SK-N-SH (cell line): ENCODE measurements around the gene PXYLP1. TPM values are rescaled to one million over a fixed set of nuclear protein-coding genes. Genes with fewer than 3 reads are reported as not detected.

Source experiments
- CTCF ChIA-PET: fragments of 300-600, 350-600 bp; formaldehyde crosslinking; extraction: SDS; loops from one replicate; lab custom pipeline; 2021; lab: Yijun Ruan, JAX
- POLR2A ChIA-PET: fragments of 350-600 bp; sonication (Branson Sonifier 250); formaldehyde crosslinking; extraction: SDS; loops from one replicate; lab custom pipeline; 2020; ENCODE audit warnings: antibody characterized with exemption, inconsistent platforms; lab: Yijun Ruan, JAX
- DNase-seq: peaks from one replicate; pipeline ENCODE4 v3.0.0; 2012
- H2AFZ ChIP-seq: fragments of 200-600 bp; sonication (generic); 2 replicates; pipeline ENCODE4 v1.8.1; 2016; ENCODE audit warnings: antibody characterized with exemption, mild to moderate bottlenecking, low read depth
- H3F3A ChIP-seq: fragments of 200-600 bp; sonication (generic); replicated peaks from 2 replicates; pipeline ENCODE3; 2016; ENCODE audit warnings: antibody characterized with exemption, mild to moderate bottlenecking; ENCODE audit not compliant: insufficient read depth
- H3K27ac ChIP-seq, 2 experiments: fragments of 200-500 bp in 1 of 2; fragments of 200-600 bp in 1 of 2; sonication (Bioruptor generic) in 1 of 2; sonication (generic), shearing (Covaris generic) in 1 of 2; 2 replicates each; pipeline versions ENCODE4 v1.5.1 to v1.6.1; 2014 to 2016; ENCODE audit warnings: low read depth in 2 of 2, inconsistent platforms in 1 of 2, low read length in 1 of 2, mild to moderate bottlenecking in 1 of 2, mixed read lengths in 1 of 2
- H3K27me3 ChIP-seq: fragments of 200-600 bp; sonication (generic), shearing (Covaris generic); 2 replicates; pipeline ENCODE4 v1.6.1; 2016; ENCODE audit warnings: mixed run types; ENCODE audit not compliant: insufficient read depth
- H3K36me3 ChIP-seq, 2 experiments: fragments of 200-500 bp in 1 of 2; fragments of 200-600 bp in 1 of 2; sonication (Bioruptor generic) in 1 of 2; sonication (generic) in 1 of 2; replicated peaks in 1 of 2; 2 replicates each; pipeline versions ENCODE3 to v1.5.1; 2014 to 2016; ENCODE audit warnings: low read length in 1 of 2, mild to moderate bottlenecking in 1 of 2; ENCODE audit not compliant: insufficient read depth in 2 of 2, control insufficient read depth in 1 of 2
- H3K4me1 ChIP-seq, 2 experiments: fragments of 200-500 bp in 1 of 2; fragments of 200-600 bp in 1 of 2; sonication (Bioruptor generic) in 1 of 2; sonication (generic), shearing (Covaris generic) in 1 of 2; 2 replicates each; pipeline versions ENCODE4 v1.5.1 to v1.6.1; 2014 to 2016; ENCODE audit warnings: low read depth in 1 of 2, low read length in 1 of 2, mixed run types in 1 of 2; ENCODE audit not compliant: insufficient read depth in 2 of 2, control insufficient read depth in 1 of 2
- H3K4me2 ChIP-seq: fragments of 200-600 bp; sonication (generic), shearing (Covaris generic); 2 replicates; pipeline ENCODE4 v1.6.1; 2017; ENCODE audit warnings: mixed run types
- H3K4me3 ChIP-seq, 2 experiments: fragments of 200-500 bp in 1 of 2; fragments of 200-600 bp in 1 of 2; sonication (Bioruptor generic) in 1 of 2; sonication (generic), shearing (Covaris generic) in 1 of 2; 2 replicates each; pipeline versions ENCODE4 v1.5.1 to v1.8.1; 2014 to 2016; ENCODE audit warnings: low read depth in 2 of 2, inconsistent platforms in 1 of 2, low read length in 1 of 2, mild to moderate bottlenecking in 1 of 2, mixed read lengths in 1 of 2, moderate library complexity in 1 of 2
- H3K79me2 ChIP-seq: fragments of 200-600 bp; sonication (generic); 2 replicates; pipeline ENCODE4 v1.8.1; 2017; ENCODE audit warnings: mild to moderate bottlenecking; ENCODE audit not compliant: insufficient read depth
- H3K9ac ChIP-seq: fragments of 200-600 bp; sonication (generic); 2 replicates; pipeline ENCODE4 v1.6.1; 2017; ENCODE audit warnings: mixed run types
- H3K9me2 ChIP-seq: fragments of 200-600 bp; sonication (generic); 2 replicates; pipeline ENCODE4 v1.6.1; 2017; ENCODE audit warnings: mixed run types
- H3K9me3 ChIP-seq: fragments of 200-600 bp; sonication (generic); 2 replicates; pipeline ENCODE4 v1.6.1; 2017; ENCODE audit warnings: mixed run types, mild to moderate bottlenecking, moderate library complexity
- H4K20me1 ChIP-seq: fragments of 200-600 bp; sonication (generic); 2 replicates; pipeline ENCODE4 v1.6.1; 2017; ENCODE audit warnings: mild to moderate bottlenecking, mixed run types; ENCODE audit not compliant: insufficient read depth
- EP300 ChIP-seq, 2 experiments: IDR thresholded peaks; 2 replicates each; pipeline versions ENCODE4 v1.4.0 to v1.6.1; 2012; ENCODE audit warnings: borderline replicate concordance in 1 of 2, low read depth in 1 of 2, low read length in 1 of 2
- EZH2phosphoT487 ChIP-seq: fragments of 200-600 bp; sonication (generic); IDR thresholded peaks from 2 replicates; pipeline ENCODE4 v1.6.1; 2017; ENCODE audit warnings: low read depth, mixed run types, mild to moderate bottlenecking, antibody characterized with exemption, moderate library complexity, borderline replicate concordance
- FOSL2 ChIP-seq: IDR thresholded peaks from 2 replicates; pipeline ENCODE4 v1.4.0; 2012; ENCODE audit warnings: low read depth, mild to moderate bottlenecking, moderate library complexity, borderline replicate concordance
- FOXJ3 ChIP-seq: sonication (generic); formaldehyde crosslinking; IDR thresholded peaks from 2 replicates; pipeline ENCODE4 v1.5.1; 2020; ENCODE audit warnings: mild to moderate bottlenecking, missing genetic modification reagents
- FOXM1 ChIP-seq: IDR thresholded peaks from 2 replicates; pipeline ENCODE4 v1.4.0; 2012; ENCODE audit warnings: low read depth, mild to moderate bottlenecking
- GABPA ChIP-seq: IDR thresholded peaks from 2 replicates; pipeline ENCODE4 v1.4.0; 2012; ENCODE audit warnings: low read depth, mild to moderate bottlenecking
- GATA2 ChIP-seq: sonication (generic); formaldehyde crosslinking; IDR thresholded peaks from 2 replicates; pipeline ENCODE4 v1.5.0; 2020; ENCODE audit warnings: mild to moderate bottlenecking, missing genetic modification reagents
- MAX ChIP-seq: IDR thresholded peaks from 2 replicates; pipeline ENCODE4 v1.4.0; 2012; ENCODE audit warnings: low read depth
- MXI1 ChIP-seq: IDR thresholded peaks from 2 replicates; pipeline ENCODE4 v1.6.1; 2012; ENCODE audit warnings: mild to moderate bottlenecking, low read depth, low read length, improper control_type of control experiment
- NFIC ChIP-seq: IDR thresholded peaks from 2 replicates; pipeline ENCODE4 v1.4.0; 2012; ENCODE audit warnings: borderline replicate concordance
- NRF1 ChIP-seq: IDR thresholded peaks from 2 replicates; pipeline ENCODE4 v1.6.1; 2012; ENCODE audit warnings: low read depth, mild to moderate bottlenecking, low read length
- PBX3 ChIP-seq: IDR thresholded peaks from 2 replicates; pipeline ENCODE4; 2012
- POLR2AphosphoS5 ChIP-seq: IDR thresholded peaks from 2 replicates; pipeline ENCODE4 v1.6.1; 2012; ENCODE audit warnings: low read depth, low read length
- REST ChIP-seq: IDR thresholded peaks from 2 replicates; pipeline ENCODE4 v1.6.1; 2012; ENCODE audit warnings: mild to moderate bottlenecking, low read depth, low read length, moderate library complexity
- TAF1 ChIP-seq: IDR thresholded peaks from 2 replicates; pipeline ENCODE4 v1.6.1; 2012; ENCODE audit warnings: low read depth, mild to moderate bottlenecking, low read length, moderate library complexity, borderline replicate concordance
- TEAD4 ChIP-seq: IDR thresholded peaks from 2 replicates; pipeline ENCODE4 v1.4.0; 2012; ENCODE audit warnings: mild to moderate bottlenecking, borderline replicate concordance; ENCODE audit not compliant: insufficient read depth
- WGBS: methylation state at CpG from one replicate; pipeline ENCODE4 v1.1.6; 2017; ENCODE audit warnings: low lambda C conversion rate; 5-methylcytosine and 5-hydroxymethylcytosine counted together
- polyA plus RNA-seq, 3 experiments: library from polyadenylated mRNA; depleted of rRNA; stranded (reverse); fragments of >200 nt; gene quantifications; 2 replicates each; pipeline ENCODE4 v1.2.3, GENCODE V29; 2012
- TF ChIP-seq, protein P1 (sequence below): fragments of 150-350 bp; IDR thresholded peaks from 2 replicates; pipeline ENCODE4 v1.6.1; 2017; ENCODE audit warnings: antibody characterized with exemption, low read length, low read depth, borderline replicate concordance

Gene PXYLP1
- polyA plus RNA-seq, 1 of the 3 experiments (the other 2 are of a cell fraction) = 8.6 TPM

DNA sequence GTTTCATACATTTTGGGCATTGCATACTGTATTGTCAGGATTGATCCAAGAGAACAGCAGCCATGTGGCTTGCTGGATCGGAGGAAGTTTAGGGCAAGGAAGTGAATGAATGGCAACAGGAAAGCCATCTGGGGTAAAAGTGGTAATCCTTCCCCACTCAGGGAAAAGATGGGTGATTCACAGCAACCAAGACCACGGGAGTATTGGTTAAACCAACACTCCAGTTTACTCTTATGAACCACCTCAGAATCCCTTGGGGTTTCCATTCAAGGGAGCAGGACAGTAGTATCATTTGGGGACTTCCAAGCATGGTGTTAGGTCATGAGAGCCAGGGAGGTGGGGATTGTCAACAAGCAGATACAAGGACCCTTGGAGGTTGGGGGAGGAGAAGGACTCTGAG lies 111.5 kb downstream of the PXYLP1 start:
- Histone ChIP-seq H3K4me3 (no peak overlapping the region), H3K9me2 (no peaks in the 10 kb centered on the region), H4K20me1 (no peaks in the 10 kb centered on the region), H3K79me2 (no peaks in the 10 kb centered on the region), H3K27ac (no peak overlapping the region), H3K36me3 (no peaks in the 10 kb centered on the region)
- 54% methylated on average over 2 of the region's 2 CpGs for WGBS
- POLR2A ChIA-PET = no interaction called here
- TF ChIP-seq, protein P1, sequence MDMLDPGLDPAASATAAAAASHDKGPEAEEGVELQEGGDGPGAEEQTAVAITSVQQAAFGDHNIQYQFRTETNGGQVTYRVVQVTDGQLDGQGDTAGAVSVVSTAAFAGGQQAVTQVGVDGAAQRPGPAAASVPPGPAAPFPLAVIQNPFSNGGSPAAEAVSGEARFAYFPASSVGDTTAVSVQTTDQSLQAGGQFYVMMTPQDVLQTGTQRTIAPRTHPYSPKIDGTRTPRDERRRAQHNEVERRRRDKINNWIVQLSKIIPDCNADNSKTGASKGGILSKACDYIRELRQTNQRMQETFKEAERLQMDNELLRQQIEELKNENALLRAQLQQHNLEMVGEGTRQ = no peak
- TF ChIP-seq POLR2AphosphoS5 (no peak), TEAD4 (no peak), MAX (no peak), FOSL2 (no peak), FOXM1 (no peak), NFIC (no peak), NRF1 (no peak), EZH2phosphoT487 (no peak), MXI1 (no peak), GATA2 (CRISPR knock-in tag) (no peak), REST (no peak), EP300 (IDR thresholded peaks at IDR 0.05; ENCODE audit: borderline replicate concordance in 1 of 2, low read depth in 1 of 2, low read length in 1 of 2) (no peak), TAF1 (no peak), FOXJ3 (CRISPR knock-in tag) (no peak), GABPA (no peak), PBX3 (no peak)
- TF ChIP-seq, all 33 proteins: peak for 0
- no peak overlapping the region for H3K9ac ChIP-seq
- H3K4me1 ChIP-seq = no peaks in the 10 kb centered on the region
- H2AFZ ChIP-seq = no peak overlapping the region
- H3K9me3 ChIP-seq = no peaks in the 10 kb centered on the region
- CTCF ChIA-PET = interaction anchor here (1.2 kb wide), 1 partner anchor 18 kb away, joined by 9 read pairs; no protein-coding TSS in a partner anchor
- no peak for DNase-seq
- no peak overlapping the region for H3K4me2 ChIP-seq
- H3K27me3 ChIP-seq = no peaks in the 10 kb centered on the region
- no peaks in the 10 kb centered on the region for H3F3A ChIP-seq
